ENCODE measurements around the gene C2orf15.
"Not testable (repeated sequence)": the region's sequence is repeated elsewhere in the genome, so short reads cannot be mapped to it uniquely, and the experiment has no call there.

C2orf15 gene

GRCh38 chr2:99111236-99111635, 30.3 kb upstream of the C2orf15 start:
- no peak for DNase-seq
- Histone ChIP-seq H3K27ac (no peak overlapping the region), H3K27me3 (replicated peaks) (no peaks in the 10 kb centered on the region), H3K36me3 (replicated peaks) (no peaks in the 10 kb centered on the region), H3K4me3 (ENCODE audit: low read depth, low read length) (no peak overlapping the region)
- in situ Hi-C loops (cut with HindIII; ENCODE audit: low pct_ligation_motif_present, low sequenced_read_pairs) = no loop called here
- no peak for TF ChIP-seq CTCF (IDR thresholded peaks at IDR 0.05; ENCODE audit: low read depth, low read length, missing control alignments)

- TF ChIP-seq CTCF (IDR thresholded peaks at IDR 0.05; ENCODE audit: low read depth, low read length, missing control alignments) = no peak
- H3K36me3 ChIP-seq (replicated peaks) = no peaks in the 10 kb centered on the region
- no peak overlapping the region for H3K4me3 ChIP-seq (ENCODE audit: low read depth, low read length)
- in situ Hi-C loops (cut with HindIII; ENCODE audit: low pct_ligation_motif_present, low sequenced_read_pairs) = no loop called here
- DNase-seq = no peak
- no peaks in the 10 kb centered on the region for H3K27me3 ChIP-seq (replicated peaks)
- H3K27ac ChIP-seq = no peak overlapping the region
Observed at GRCh38 chr2:99111945-99112344, 29.6 kb upstream of the C2orf15 start.

GRCh38 chr2:99112617-99113016, 28.9 kb upstream of the C2orf15 start:
- H3K4me3 ChIP-seq (ENCODE audit: low read depth, low read length) = no peak overlapping the region
- no peak overlapping the region for H3K27ac ChIP-seq
- H3K36me3 ChIP-seq (replicated peaks) = no peaks in the 10 kb centered on the region
- no peak for TF ChIP-seq CTCF (IDR thresholded peaks at IDR 0.05; ENCODE audit: low read depth, low read length, missing control alignments)
- in situ Hi-C loops (cut with HindIII; ENCODE audit: low pct_ligation_motif_present, low sequenced_read_pairs) = no loop called here
- no peaks in the 10 kb centered on the region for H3K27me3 ChIP-seq (replicated peaks)
- DNase-seq = no peak

- Histone ChIP-seq H3K4me3 (ENCODE audit: low read depth, low read length) (no peak overlapping the region), H3K36me3 (replicated peaks) (no peaks in the 10 kb centered on the region), H3K27me3 (replicated peaks) (no peaks in the 10 kb centered on the region), H3K27ac (no peak overlapping the region)
- DNase-seq = no peak
- in situ Hi-C loops (cut with HindIII; ENCODE audit: low pct_ligation_motif_present, low sequenced_read_pairs) = no loop called here
- TF ChIP-seq CTCF (IDR thresholded peaks at IDR 0.05; ENCODE audit: low read depth, low read length, missing control alignments) = no peak
Observed at GRCh38 chr2:99127981-99128380, 13.5 kb upstream of the C2orf15 start.

- in situ Hi-C loops (cut with HindIII; ENCODE audit: low pct_ligation_motif_present, low sequenced_read_pairs); DNase-seq: not testable (repeated sequence)
Observed at GRCh38 chr2:99135044-99135556, 6.4 kb upstream of the C2orf15 start.

GRCh38 chr2:99139003-99139402, 2.5 kb upstream of the C2orf15 start:
- in situ Hi-C loops (cut with HindIII; ENCODE audit: low pct_ligation_motif_present, low sequenced_read_pairs) = no loop called here
- Histone ChIP-seq H3K4me3 (ENCODE audit: low read depth, low read length) (no peak overlapping the region), H3K27ac (no peak overlapping the region), H3K27me3 (replicated peaks) (no peaks in the 10 kb centered on the region), H3K36me3 (replicated peaks) (no peaks in the 10 kb centered on the region)
- no peak for TF ChIP-seq CTCF (IDR thresholded peaks at IDR 0.05; ENCODE audit: low read depth, low read length, missing control alignments)
- DNase-seq = no peak

More at GRCh38 chr2:99135044-99135556, 6.4 kb upstream of the C2orf15 start:
- H3K36me3 ChIP-seq (replicated peaks); H3K27ac ChIP-seq; H3K27me3 ChIP-seq (replicated peaks); H3K4me3 ChIP-seq (ENCODE audit: low read depth, low read length): not testable (repeated sequence)

All from brain microvascular endothelial cell (primary cell).